Epithelial cell of proximal tubule (primary cell): ENCODE data around the gene ADCK2. TPM values are rescaled to one million over a fixed set of nuclear protein-coding genes. Genes with fewer than 3 reads are reported as not detected.

Experiments used
- DNase-seq: peaks from one replicate; pipeline ENCODE4 v3.0.0-alpha.2; 2011; ENCODE audit warnings: low read depth
- H3K4me3 ChIP-seq: 2 replicates; pipeline ENCODE4 v1.5.1; 2011; ENCODE audit warnings: low read depth, mild to moderate bottlenecking, low read length
- total RNA-seq: library from RNA; depleted of rRNA; stranded (reverse); fragments of >200 nt; gene quantifications from 2 replicates; pipeline ENCODE4 v1.2.3, GENCODE V29; 2015
- TF ChIP-seq, protein P1 (sequence below): conservative IDR thresholded peaks from 2 replicates; pipeline ENCODE4 v1.5.1; 2012; ENCODE audit warnings: low read depth, mild to moderate bottlenecking, low read length

The ADCK2 gene
- total RNA-seq, 1 donor from 2014 or later: 36.8 TPM

DNA sequence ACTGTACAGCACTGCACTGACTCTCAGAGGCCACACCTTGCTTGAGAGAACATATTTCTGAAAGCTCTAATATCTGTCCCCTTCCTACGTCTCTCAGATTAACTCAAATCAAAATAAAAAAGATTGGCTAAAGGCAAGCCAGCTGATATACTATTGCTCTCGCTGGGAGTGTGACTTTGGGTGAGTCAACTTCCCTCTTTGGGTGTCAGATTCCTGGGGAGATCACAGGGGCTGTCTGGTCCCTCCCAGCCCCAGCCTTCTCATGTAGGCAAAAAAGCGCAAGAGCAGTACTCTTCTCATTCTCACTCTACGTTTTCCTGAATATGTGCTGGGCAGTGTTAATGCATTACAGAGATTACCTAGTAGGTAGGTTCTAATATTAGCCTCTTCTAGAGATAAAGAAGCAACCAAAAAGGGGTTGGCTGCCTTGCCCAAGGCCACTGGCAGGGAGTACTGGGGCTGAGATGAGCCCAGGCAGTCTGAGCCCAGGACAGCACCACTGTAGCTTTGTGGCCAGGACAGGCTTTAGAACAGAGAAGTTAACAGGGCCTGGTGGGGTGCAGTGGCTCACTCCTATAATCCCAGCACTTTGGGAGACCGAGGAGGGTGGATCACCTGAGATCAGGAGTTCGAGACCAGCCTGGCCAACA, 23.1 kb upstream of the ADCK2 start:
- DNase-seq: no peak
- H3K4me3 ChIP-seq: no peak overlapping the region
- TF ChIP-seq, protein P1, sequence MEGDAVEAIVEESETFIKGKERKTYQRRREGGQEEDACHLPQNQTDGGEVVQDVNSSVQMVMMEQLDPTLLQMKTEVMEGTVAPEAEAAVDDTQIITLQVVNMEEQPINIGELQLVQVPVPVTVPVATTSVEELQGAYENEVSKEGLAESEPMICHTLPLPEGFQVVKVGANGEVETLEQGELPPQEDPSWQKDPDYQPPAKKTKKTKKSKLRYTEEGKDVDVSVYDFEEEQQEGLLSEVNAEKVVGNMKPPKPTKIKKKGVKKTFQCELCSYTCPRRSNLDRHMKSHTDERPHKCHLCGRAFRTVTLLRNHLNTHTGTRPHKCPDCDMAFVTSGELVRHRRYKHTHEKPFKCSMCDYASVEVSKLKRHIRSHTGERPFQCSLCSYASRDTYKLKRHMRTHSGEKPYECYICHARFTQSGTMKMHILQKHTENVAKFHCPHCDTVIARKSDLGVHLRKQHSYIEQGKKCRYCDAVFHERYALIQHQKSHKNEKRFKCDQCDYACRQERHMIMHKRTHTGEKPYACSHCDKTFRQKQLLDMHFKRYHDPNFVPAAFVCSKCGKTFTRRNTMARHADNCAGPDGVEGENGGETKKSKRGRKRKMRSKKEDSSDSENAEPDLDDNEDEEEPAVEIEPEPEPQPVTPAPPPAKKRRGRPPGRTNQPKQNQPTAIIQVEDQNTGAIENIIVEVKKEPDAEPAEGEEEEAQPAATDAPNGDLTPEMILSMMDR: no peak

DNA sequence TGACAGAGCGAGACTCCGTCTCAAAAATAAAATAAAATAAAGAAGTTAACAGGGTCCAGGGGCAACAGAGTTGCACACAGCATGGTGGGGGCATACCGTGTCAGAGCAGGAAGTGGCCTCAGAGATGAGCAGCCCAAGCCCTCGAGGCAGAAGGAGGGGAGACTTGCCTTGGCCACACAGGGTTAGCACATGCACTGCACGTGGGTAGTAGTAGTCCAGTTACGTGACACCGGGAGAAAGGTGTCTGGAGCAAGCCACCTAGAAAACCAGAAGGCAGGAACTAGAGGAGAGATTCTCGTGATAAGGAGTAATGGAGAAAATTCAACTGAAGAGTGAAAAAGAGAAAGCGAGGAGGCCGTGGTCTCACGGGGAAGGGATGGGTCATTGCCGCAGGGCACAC, 22.4 kb upstream of the ADCK2 start:
- DNase-seq: no peak
- no peak overlapping the region for H3K4me3 ChIP-seq
- TF ChIP-seq, protein P1: no peak

DNA sequence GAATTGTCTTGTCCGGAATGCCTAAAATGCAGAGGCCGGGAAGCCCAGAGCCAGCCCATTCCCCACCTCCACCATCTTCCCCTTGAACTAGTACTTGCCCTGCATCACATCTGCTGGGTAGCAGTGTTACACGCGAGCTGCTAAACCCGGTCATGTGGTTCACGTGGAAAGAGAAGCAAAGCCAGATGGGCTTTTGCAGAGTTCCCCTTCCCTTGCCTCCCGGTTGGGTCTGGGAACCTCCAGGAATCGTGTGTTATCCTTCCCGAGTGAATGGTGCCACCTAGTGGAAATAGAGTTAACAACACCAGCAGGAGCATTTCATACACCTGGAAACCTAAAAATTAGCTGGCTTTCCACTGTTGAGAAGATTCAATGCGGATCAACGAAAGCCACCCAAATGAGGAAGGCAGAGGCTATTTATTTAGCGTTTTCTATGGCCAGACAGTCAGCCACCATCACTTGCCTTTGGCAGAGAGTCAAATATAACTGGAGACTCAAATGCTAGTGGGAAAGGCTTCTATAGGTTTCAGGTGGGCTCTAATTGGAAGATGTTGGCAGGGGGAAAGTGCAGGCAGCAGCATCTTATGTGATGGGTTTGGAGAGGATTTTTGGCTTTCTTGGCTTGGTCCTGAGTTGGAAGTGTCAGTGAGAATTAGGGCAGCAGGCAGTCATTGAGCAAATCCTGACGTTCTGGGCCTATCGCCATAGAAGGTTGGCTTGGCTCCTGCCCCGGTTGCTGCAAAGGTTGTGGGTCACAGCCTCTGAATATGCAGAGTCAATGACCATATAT, 19.2 kb upstream of the ADCK2 start:
- H3K4me3 ChIP-seq: no peak overlapping the region
- no peak for DNase-seq
- TF ChIP-seq, protein P1: peak; percentile 92

GRCh38 chr7:140654109-140654387, 18.7 kb upstream of the ADCK2 start:
- no peak overlapping the region for H3K4me3 ChIP-seq
- TF ChIP-seq, protein P1: no peak
- DNase-seq: no peak

DNA sequence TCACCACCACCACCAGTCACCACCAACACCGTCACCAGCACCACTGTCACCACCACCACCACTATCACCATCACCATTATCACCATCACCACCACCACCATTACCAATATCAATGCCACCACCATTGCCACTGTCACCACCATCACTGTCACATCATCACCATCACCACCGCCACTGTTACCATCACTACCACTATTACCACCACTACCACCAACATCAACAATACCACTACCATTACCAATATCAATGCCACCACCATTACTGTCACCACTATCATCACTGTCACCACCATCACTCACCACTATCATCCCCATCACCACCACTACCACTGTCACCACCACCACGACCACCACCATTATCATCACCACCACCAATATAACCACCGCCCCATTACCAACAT, 18.1 kb upstream of the ADCK2 start:
- DNase-seq: no peak
- H3K4me3 ChIP-seq: no peak overlapping the region
- TF ChIP-seq, protein P1: no peak

GRCh38 chr7:140655511-140656408, 17.0 kb upstream of the ADCK2 start:
- no peak overlapping the region for H3K4me3 ChIP-seq
- TF ChIP-seq, protein P1: no peak
- DNase-seq: no peak
